KOPT-K1 (cell line): Measurements from ENCODE around the gene RALB.

ENCODE experiments used
- H3K27ac ChIP-seq: fragments of 200-600 bp; sonication (generic); 2 replicates; pipeline ENCODE4 v1.5.1; 2016; ENCODE audit warnings: antibody characterized with exemption, mild to moderate bottlenecking, low read depth, low read length; ENCODE audit not compliant: poor library complexity, severe bottlenecking
- H3K36me3 ChIP-seq: fragments of 200-600 bp; sonication (generic); 2 replicates; pipeline ENCODE4 v1.5.1; 2017; ENCODE audit warnings: antibody characterized with exemption, mild to moderate bottlenecking, low read length, moderate library complexity; ENCODE audit not compliant: insufficient read depth
- H3K9me3 ChIP-seq: fragments of 200-600 bp; sonication (generic); 2 replicates; pipeline ENCODE4 v1.5.1; 2017; ENCODE audit warnings: antibody characterized with exemption, low read length, mild to moderate bottlenecking; ENCODE audit not compliant: insufficient read depth, poor library complexity, severe bottlenecking

The RALB gene

GRCh38 chr2:120330946-120331822, 78.5 kb downstream of the RALB start:
- H3K9me3 ChIP-seq: no peaks in the 10 kb centered on the region

GRCh38 chr2:120331903-120332302, 79.3 kb downstream of the RALB start:
- Histone ChIP-seq H3K9me3 (no peaks in the 10 kb centered on the region), H3K36me3 (no peaks in the 10 kb centered on the region), H3K27ac (no peak overlapping the region)

More at GRCh38 chr2:120330946-120331822, 78.5 kb downstream of the RALB start:
- Histone ChIP-seq H3K36me3 (no peaks in the 10 kb centered on the region), H3K27ac (no peak overlapping the region)

- Histone ChIP-seq H3K9me3 (no peaks in the 10 kb centered on the region), H3K27ac (no peak overlapping the region), H3K36me3 (no peaks in the 10 kb centered on the region)
Observed at GRCh38 chr2:120332384-120332783, 79.7 kb downstream of the RALB start.

GRCh38 chr2:120334068-120334467, 81.4 kb downstream of the RALB start:
- Histone ChIP-seq H3K36me3 (no peaks in the 10 kb centered on the region), H3K9me3 (no peaks in the 10 kb centered on the region), H3K27ac (no peak overlapping the region)

- H3K27ac ChIP-seq: no peak overlapping the region
- no peaks in the 10 kb centered on the region for H3K36me3 ChIP-seq
- no peaks in the 10 kb centered on the region for H3K9me3 ChIP-seq
Observed at GRCh38 chr2:120336749-120337148, 84.1 kb downstream of the RALB start.

GRCh38 chr2:120338015-120338414, 85.4 kb downstream of the RALB start:
- no peak overlapping the region for H3K27ac ChIP-seq
- no peaks in the 10 kb centered on the region for H3K9me3 ChIP-seq
- H3K36me3 ChIP-seq: no peaks in the 10 kb centered on the region

- no peak overlapping the region for H3K27ac ChIP-seq
- no peaks in the 10 kb centered on the region for H3K36me3 ChIP-seq
- no peaks in the 10 kb centered on the region for H3K9me3 ChIP-seq
Observed at GRCh38 chr2:120341977-120342376, 89.3 kb downstream of the RALB start.

GRCh38 chr2:120342446-120342845, 89.8 kb downstream of the RALB start:
- Histone ChIP-seq H3K27ac (no peak overlapping the region), H3K9me3 (no peaks in the 10 kb centered on the region), H3K36me3 (no peaks in the 10 kb centered on the region)

- Histone ChIP-seq H3K27ac (no peak overlapping the region), H3K9me3 (no peaks in the 10 kb centered on the region)
Observed at GRCh38 chr2:120343100-120343432, 90.4 kb downstream of the RALB start.

GRCh38 chr2:120343433-120344105, 90.9 kb downstream of the RALB start:
- no peak overlapping the region for H3K27ac ChIP-seq
- no peaks in the 10 kb centered on the region for H3K36me3 ChIP-seq
- H3K9me3 ChIP-seq: no peaks in the 10 kb centered on the region

More at GRCh38 chr2:120343100-120343432, 90.4 kb downstream of the RALB start:
- no peaks in the 10 kb centered on the region for H3K36me3 ChIP-seq
